Measurements from ENCODE around the gene TMUB1.

Gene TMUB1

GRCh38 chr7:151066273-151066974 is 16.9 kb downstream of the TMUB1 start:
- DNase-seq: no peak

GRCh38 chr7:151065516-151065915 is 17.8 kb downstream of the TMUB1 start:
- DNase-seq: no peak

- no peak for DNase-seq
These were observed 18.3 kb downstream of the TMUB1 start for GRCh38 chr7:151064993-151065392.

DNA sequence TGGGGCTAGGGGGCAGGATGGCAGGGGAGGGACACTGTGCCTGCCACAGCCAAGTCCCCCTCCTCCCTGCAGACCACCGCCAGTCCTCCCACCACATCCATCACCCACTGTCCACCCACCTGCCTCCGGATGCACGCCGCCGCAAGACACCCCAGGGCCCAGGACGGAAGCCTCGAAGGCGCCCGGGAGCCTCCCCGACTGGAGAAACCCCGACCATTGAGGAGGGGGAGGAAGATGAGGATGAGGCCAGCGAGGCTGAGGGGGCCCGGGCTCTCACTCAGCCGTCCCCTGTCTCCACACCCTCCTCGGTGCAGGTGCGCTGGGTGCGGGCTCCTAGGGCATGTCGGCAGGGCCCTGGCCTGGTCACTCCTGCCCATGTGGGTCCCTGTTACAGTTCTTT is 18.8 kb downstream of the TMUB1 start:
- no peak for DNase-seq

DNA sequence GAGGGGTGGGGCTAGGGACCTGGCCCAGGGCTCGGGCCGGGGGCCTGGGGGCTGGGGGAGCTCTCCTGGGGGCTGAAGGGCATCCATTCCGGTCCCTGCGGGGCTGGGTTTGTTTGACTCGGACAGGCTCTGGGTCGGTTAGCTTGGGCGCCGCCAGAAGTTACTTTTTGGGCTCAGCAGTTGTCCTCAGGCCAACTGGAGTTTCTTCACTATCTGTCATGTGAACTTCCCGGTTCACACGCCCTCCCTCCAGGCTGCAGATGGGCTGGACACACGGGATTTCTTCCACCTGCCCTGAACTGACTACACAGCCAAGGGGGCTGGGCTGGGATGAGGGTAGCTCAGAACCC is 20.1 kb downstream of the TMUB1 start:
- no peak for DNase-seq

- DNase-seq: peak; percentile 61
These were observed 20.7 kb downstream of the TMUB1 start for GRCh38 chr7:151062399-151063211.

DNA sequence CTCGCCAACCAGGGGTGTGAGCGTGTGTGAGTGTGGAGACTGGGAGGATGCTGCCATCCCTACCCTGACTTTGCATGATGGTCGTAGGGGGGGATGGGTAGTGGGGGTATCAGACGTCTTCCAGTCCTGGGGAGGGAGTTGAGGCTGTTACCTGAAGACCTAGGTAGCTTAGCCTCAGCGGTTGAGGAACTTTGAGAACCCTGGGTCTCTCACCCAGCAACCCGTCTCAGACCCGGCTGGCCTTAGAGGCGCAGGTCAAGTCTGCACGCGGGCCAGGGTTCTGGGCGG is 21.2 kb downstream of the TMUB1 start:
- DNase-seq: no peak

DNA sequence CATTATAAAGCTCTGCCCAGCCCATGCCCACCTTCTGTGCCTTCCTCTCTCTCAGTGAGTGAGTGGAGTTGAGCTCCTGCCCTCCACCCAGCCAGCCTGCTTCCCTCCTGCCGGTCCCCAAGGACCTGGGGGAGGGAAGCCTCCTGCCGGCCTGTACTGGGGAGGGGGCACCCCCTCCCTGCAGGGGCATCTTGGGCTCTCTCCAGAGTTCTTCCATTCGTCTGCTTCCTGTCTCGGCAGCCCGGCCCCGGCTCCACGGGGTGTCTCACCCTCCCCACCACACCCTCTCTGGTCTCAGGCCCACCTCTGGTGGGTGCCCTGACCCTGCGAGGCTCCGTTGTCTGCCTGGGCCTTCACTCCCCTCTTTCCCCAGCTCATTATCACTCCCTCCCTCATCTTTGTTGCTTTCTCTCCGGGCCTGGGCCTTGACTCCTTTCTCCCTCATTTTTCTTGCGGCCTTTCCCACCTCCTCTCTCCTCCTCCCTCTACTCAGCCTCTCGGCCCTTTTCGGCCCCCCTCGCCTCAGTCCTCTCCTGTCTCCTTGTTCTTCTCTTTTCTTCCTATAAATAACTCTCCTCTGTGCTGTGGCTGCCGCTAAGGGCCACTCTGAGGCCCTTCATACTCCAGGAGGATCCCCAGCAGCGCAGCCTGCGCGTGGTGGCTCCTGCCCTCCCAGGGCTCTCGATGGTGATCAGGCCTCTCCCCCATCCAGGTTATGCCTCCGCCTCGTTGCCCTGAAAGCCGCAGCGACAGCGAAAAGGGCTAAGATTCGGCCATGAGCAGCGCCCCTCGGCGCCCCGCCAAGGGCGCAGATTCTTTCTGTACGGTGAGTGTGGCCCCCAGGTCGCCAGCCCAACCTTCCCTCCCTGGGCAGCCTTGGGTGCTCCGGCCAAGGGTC is 21.8 kb downstream of the TMUB1 start:
- DNase-seq: peak; percentile 32

DNA sequence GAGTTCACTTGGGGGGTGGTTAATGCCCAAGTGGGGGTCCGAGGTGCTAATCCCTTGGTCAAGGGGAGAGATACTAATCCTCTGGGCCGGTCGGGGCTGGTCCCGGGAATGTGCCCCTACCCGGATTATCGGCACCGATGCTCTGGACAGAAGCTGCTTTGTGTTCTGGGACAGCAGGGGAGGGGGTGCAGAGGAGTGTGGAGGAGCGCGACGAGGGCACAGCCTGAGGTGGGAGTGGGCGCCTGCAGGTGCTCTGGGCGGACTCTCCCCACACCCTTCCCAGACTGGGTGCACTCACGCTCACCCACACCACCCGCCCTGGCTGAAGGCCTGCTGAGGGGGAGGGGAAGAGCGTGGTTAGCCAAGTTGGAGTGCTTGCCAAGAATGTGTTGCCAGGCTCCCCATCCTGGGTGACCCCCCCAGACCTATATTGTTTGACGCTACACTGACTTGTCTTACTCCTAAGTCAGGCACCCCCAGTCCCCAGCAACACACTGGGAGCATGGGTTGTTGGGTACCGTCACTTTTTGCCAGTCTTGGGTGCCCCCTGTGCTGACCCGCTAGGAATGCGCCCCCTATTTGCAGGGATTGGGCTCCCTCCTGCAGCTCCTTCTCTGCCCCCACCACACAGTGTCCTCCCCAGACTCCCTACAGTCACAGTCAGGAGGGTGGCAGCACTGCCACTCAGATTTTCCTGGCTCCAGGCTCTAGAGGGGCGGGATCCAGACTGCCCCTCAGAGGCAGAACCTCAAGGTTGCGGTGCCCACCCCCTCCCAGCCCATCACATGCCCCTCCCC is 22.7 kb downstream of the TMUB1 start:
- DNase-seq: peak; percentile 27

- DNase-seq: no peak
These were observed 23.2 kb downstream of the TMUB1 start for GRCh38 chr7:151060113-151060415.

DNA sequence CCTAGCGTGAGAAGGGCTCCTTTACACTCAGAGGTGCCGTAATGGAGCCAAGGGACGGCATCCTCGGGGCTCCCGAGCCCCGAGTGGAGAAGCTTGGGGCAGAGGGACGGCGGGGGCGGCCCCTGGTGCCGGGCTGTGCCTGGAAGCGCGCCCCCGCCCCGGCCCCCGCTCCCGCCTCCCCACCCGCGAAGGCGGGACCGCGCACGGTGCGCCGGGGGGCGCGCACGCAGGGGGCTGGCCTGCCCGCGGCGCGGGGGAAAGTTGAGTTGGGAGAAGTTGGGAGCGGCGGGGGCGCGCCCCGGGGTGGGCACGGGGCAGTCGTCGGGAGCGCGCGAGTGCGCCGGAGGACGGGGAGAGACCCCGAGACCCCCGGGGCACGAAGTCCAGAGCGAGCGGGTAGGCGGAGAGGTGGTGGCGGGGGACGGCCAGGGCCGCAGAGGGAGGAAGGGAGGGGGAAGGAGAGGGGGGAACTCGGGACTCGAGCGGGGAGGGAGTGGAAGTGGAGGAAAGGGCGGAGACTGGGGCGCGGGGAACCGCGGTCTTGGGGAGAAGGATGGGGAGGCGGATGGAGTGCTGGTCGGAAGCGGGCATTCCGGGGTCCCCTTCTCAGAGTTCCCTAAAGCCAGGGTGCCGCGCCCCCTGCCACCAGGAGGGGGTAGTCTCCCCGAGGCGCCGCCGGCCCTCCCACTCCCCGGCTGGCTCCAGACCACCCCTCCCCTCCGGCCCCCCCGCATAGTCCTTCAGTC is 23.8 kb downstream of the TMUB1 start, which contains the start of gene SLC4A2:
SLC4A2 (plus strand) TSS at position 223 of the 746 bp plus-strand sequence. CDS start 2,399 bp downstream, outside the sequence.
- DNase-seq: peak; percentile 82

DNA sequence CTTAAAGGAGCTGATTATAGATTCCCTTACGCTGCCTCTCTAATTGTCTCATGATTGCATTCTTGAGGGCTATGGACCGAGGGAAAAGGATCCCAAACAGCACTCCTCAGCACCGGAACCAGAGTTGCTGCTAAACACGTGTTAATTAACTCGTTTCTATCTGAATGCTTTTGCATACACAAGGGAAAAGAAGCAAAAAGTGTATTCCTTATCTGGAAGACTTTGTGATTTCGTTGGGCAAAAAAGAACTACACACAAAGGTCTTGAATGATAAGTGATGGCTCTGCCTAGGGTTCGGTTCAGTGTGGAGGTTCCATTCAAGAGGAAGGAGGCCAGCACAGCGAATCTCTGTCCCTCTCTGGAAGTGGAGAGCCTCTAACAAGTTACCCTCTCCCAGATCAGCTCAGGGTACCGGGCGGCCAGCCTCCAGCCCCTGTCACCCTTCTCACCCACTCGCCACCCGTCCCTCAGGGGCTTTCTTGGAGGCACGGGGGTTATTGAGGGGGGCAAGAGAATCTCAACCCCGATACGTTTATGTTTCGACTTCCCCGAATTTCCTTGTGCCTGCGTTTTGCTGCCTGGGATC is 24.4 kb downstream of the TMUB1 start:
- no peak for DNase-seq

DNA sequence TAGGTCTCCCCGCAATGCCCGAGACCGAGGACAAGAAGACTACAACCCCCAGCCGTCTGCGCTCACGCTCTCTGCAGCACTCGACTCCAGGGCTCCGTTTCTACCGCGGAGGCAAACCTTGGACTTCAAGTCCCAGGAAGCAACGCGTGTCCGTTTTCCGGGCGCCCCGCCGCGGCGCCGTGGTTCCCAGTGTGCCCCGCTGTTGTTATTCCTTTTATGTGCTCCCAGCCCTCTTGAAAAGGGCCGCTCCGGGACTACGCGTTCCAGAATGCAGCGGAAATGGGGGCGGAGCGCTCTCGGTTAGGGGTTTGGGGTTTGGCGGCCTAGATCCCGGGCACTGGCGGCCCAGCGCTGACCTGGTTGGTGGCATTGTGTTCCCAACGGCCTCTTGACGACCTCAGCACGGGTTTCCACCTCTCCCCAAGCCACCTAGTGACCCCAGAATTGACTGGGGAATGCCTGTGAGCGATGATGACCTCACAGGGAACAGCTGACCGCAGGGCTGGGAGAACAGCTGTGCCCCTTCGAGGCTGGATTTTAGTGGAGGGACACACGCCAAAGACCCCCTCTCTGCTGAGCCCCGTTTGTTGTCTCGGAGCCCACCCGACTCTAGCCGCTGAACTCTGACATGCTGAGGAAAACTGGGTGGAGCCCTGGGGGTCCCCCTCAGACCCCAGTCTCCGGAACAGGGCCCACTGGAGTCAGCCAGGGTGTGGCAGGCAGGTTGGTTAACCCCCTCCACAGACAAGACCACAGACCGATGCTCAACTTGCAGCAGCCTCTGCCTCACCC is 25.1 kb downstream of the TMUB1 start:
- peak; percentile 100 for DNase-seq

DNA sequence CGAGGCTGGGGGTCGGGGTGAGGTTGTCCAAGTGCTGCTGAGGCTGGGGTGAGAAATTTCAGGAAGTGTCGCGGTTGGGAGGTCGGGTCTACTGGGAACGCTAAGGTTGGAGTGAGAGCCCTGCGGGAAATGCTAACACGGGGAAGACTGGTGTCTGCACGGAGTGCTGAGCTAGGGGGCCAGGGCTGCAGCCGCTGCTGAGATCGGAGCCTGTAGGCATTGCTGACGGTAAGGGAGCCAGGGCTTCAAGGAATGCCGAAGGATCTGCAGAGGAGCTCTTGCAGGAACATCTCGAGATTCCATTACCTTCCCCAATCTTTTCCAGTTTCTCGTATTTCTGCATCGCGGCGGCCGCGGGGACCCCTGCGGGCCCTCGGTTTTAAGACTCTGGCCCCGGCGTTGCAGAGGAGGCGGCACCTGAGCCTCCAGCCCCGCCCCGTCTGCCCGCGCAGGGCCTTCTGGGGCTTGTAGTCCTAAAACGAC is 25.7 kb downstream of the TMUB1 start, which contains the start of gene CDK5:
CDK5 (minus strand) TSS at position 392 of the 483 bp plus-strand sequence; CDS start at position 343, 49 bp downstream.
- DNase-seq: peak; percentile 26

DNA sequence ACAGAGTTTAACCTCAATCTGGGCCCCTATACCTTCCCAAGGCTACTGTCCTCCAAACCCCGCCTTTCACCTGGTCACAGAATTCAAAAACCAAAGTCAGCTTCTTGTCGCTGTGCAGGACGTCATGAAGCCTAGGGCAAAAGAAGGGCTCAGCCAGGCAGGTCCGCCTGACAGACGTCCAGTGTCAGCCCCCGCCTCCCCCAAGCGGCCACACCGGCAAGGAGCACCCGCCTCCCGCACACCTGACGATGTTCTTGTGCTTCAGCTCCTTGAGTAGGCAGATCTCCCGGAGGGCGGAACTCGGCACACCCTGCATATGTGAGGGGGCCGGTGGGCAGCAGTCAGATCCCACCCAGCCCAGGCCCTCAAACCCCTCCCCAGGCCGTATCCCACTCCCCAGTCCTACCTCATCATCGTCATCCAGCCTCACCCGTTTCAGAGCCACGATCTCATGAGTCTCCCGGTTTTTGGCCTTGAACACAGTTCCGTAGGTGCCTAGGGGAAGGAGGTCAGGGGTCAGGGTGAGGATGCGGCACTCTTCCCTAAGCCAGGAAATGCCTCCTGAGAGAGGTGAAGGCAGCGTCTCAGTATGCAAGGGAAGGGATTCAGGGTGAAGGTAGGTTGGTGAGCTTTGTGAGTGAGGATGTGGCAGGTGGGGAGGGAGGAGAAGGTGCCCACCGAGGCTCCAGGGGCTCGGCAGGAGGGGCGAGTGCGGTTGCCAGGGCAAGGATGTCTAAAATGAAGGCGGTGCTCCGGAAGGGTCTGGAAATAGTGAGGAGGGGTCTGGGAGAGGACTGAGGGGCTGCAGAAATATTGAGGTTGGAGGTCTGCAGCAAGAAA is 26.4 kb downstream of the TMUB1 start:
- DNase-seq: no peak

GRCh38 chr7:151056283-151056665 is 27.0 kb downstream of the TMUB1 start:
- no peak for DNase-seq

DNA sequence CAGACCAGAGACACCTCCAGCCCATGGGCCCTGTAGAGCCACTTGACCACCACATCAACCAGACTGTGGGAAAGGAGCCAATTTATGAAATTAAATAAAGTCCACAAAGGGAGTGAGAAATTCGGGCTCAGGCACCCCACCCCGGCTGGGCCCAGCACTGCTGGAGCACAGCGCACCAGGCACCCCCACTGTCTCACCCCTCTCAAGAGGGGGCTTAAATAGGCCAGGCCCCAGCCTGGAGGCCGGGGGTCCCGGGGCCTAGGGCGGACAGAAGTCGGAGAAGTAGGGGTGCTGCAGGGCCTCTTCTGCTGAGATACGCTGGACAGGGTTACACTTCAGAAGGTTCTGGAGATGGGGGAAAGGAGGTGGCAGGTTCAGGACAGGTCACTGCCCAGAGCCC is 29.5 kb downstream of the TMUB1 start:
- no peak for DNase-seq

DNA sequence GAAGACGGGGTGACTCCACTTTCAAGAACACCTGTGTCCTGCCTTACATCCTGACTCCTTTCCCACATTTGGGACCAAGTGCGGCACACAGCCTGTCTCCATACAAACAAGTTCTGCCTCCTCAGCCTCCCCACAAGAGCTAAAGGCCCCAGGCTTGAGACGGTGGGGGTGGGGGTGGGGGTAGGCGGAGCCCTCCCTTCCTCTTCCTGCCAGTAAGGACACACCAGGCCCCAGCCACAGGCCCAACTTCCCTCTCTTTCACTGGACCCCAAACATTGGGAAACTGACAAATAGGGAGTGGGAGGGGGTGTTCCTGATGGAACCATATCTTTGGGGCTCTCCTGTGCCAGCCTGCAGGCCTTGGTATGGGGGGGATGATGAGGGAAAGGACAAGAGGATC is 30.2 kb downstream of the TMUB1 start:
- DNase-seq: no peak

DNA sequence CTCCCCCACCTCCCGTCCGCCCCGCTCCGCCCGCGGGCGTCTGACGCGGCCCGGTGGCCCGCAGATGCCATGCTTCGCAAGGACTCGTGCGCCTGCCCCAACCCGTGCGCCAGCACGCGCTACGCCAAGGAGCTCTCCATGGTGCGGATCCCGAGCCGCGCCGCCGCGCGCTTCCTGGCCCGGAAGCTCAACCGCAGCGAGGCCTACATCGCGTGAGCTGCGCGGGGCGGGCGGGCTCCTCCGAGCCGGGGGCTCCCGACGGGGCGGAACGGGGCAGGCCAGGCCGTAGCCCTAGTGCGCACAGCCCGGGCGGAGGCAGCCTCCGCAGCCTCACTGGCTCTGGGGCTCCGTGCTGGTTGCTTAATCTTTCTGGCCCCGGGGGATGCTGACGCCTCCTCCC is 32.2 kb downstream of the TMUB1 start:
- peak; percentile 69 for DNase-seq

Measured in fibroblast of skin of right biceps (primary cell).